ENCODE data around the gene GBGT1. TPM values are rescaled to one million over a fixed set of nuclear protein-coding genes. Genes with fewer than 3 reads are reported as not detected.

Gene GBGT1
- total and polyA plus RNA-seq, 3 donors from 2014 or later, result 4.0 to 11.2 (median 5.6) TPM

GRCh38 chr9:133194597-133194996 lies 30.9 kb upstream of the GBGT1 start:
- no peak for TF ChIP-seq POLR2A (IDR thresholded peaks at IDR 0.05)
- no peak for TF ChIP-seq CTCF (IDR thresholded peaks at IDR 0.05)

GRCh38 chr9:133191989-133192388 lies 28.3 kb upstream of the GBGT1 start:
- Histone ChIP-seq H3K4me1 (no peaks in the 10 kb centered on the region), H3K27me3 (no peaks in the 10 kb centered on the region), H3K36me3 (ENCODE audit: low read depth, missing control alignments) (no peaks in the 10 kb centered on the region), H3K9me3 (no peaks in the 10 kb centered on the region), H3K4me3 (no peak overlapping the region), H3K27ac (no peak overlapping the region)
- TF ChIP-seq CTCF (IDR thresholded peaks at IDR 0.05) (no peak), POLR2A (IDR thresholded peaks at IDR 0.05) (no peak)
- intact Hi-C loops (cut with DNase I; ENCODE audit: low total_unique reads), result no loop called here
- WGBS, 2 donors, result 60 to 67% methylated on average over 7 of the region's 7 CpGs
- no peak for DNase-seq

More at GRCh38 chr9:133194597-133194996, 30.9 kb upstream of the GBGT1 start:
- H3K27ac ChIP-seq, result no peak overlapping the region
- no peaks in the 10 kb centered on the region for H3K36me3 ChIP-seq (ENCODE audit: low read depth, missing control alignments)
- H3K9me3 ChIP-seq, result no peaks in the 10 kb centered on the region
- no peaks in the 10 kb centered on the region for H3K27me3 ChIP-seq
- intact Hi-C loops (cut with DNase I; ENCODE audit: low total_unique reads), result no loop called here
- no peaks in the 10 kb centered on the region for H3K4me1 ChIP-seq
- WGBS, 2 donors, result 85 to 89% methylated on average over 4 of the region's 4 CpGs
- no peak for DNase-seq
- no peak overlapping the region for H3K4me3 ChIP-seq

- intact Hi-C loops (cut with DNase I; ENCODE audit: low total_unique reads), result loop anchor here (10.0 kb wide), 1 partner anchor 135 kb away; no protein-coding TSS in a partner anchor
- Histone ChIP-seq H3K27me3 (no peaks in the 10 kb centered on the region), H3K27ac (no peak overlapping the region), H3K4me3 (no peak overlapping the region), H3K4me1 (no peaks in the 10 kb centered on the region), H3K36me3 (ENCODE audit: low read depth, missing control alignments) (no peaks in the 10 kb centered on the region), H3K9me3 (no peaks in the 10 kb centered on the region)
- WGBS, 2 donors, result 90 to 92% methylated on average over 6 to 8 of the region's 8 CpGs
- no peak for DNase-seq
- no peak for TF ChIP-seq CTCF (IDR thresholded peaks at IDR 0.05)
- no peak for TF ChIP-seq POLR2A (IDR thresholded peaks at IDR 0.05)
Measured at GRCh38 chr9:133189826-133190225, 26.1 kb upstream of the GBGT1 start.

GRCh38 chr9:133188843-133189180 lies 25.1 kb upstream of the GBGT1 start:
- no peak overlapping the region for H3K27ac ChIP-seq
- H3K4me1 ChIP-seq, result no peaks in the 10 kb centered on the region
- no peak for TF ChIP-seq CTCF (IDR thresholded peaks at IDR 0.05)
- TF ChIP-seq POLR2A (IDR thresholded peaks at IDR 0.05), result no peak
- H3K9me3 ChIP-seq, result no peaks in the 10 kb centered on the region
- no peaks in the 10 kb centered on the region for H3K36me3 ChIP-seq (ENCODE audit: low read depth, missing control alignments)
- 82 to 84% methylated on average over 7 of the region's 7 CpGs for WGBS, 2 donors
- DNase-seq, result no peak
- intact Hi-C loops (cut with DNase I; ENCODE audit: low total_unique reads), result loop anchor here (10.0 kb wide), 1 partner anchor 136 kb away; no protein-coding TSS in a partner anchor
- H3K4me3 ChIP-seq, result no peak overlapping the region
- H3K27me3 ChIP-seq, result no peaks in the 10 kb centered on the region
